GM13976 (cell line): ENCODE results near the gene COL4A2.

Experiments
- DNase-seq: peaks from one replicate; pipeline ENCODE4 v3.0.0; 2012; ENCODE audit warnings: low spot score
- CTCF ChIP-seq: IDR thresholded peaks from 2 replicates; pipeline ENCODE4 v1.5.1; 2012; ENCODE audit warnings: borderline replicate concordance, mild to moderate bottlenecking; ENCODE audit not compliant: insufficient read depth; ENCODE audit errors: extremely low read depth, missing control alignments, control extremely low read depth
- in situ Hi-C: fragments of 300-500 bp; cut with MboI; formaldehyde crosslinking; loops from one replicate; pipeline ENCODE4 v1.12.0; 2022; ENCODE audit warnings: low sequenced_read_pairs, mixed read lengths, inconsistent platforms; ENCODE audit not compliant: unreplicated experiment

The COL4A2 gene

GRCh38 chr13:110282316-110282841 lies 24.7 kb upstream of the COL4A2 start:
- no peak for DNase-seq
- in situ Hi-C loops = no loop called here
- TF ChIP-seq CTCF = no peak

- no peak for DNase-seq
- in situ Hi-C loops = no loop called here
- TF ChIP-seq CTCF = no peak
These were observed 23.2 kb upstream of the COL4A2 start for GRCh38 chr13:110283736-110284517.

GRCh38 chr13:110284779-110285484 lies 22.2 kb upstream of the COL4A2 start:
- DNase-seq = no peak
- TF ChIP-seq CTCF = no peak
- in situ Hi-C loops = no loop called here

- TF ChIP-seq CTCF = no peak
- in situ Hi-C loops = no loop called here
- no peak for DNase-seq
These were observed 20.9 kb upstream of the COL4A2 start for GRCh38 chr13:110285991-110286832.

DNA sequence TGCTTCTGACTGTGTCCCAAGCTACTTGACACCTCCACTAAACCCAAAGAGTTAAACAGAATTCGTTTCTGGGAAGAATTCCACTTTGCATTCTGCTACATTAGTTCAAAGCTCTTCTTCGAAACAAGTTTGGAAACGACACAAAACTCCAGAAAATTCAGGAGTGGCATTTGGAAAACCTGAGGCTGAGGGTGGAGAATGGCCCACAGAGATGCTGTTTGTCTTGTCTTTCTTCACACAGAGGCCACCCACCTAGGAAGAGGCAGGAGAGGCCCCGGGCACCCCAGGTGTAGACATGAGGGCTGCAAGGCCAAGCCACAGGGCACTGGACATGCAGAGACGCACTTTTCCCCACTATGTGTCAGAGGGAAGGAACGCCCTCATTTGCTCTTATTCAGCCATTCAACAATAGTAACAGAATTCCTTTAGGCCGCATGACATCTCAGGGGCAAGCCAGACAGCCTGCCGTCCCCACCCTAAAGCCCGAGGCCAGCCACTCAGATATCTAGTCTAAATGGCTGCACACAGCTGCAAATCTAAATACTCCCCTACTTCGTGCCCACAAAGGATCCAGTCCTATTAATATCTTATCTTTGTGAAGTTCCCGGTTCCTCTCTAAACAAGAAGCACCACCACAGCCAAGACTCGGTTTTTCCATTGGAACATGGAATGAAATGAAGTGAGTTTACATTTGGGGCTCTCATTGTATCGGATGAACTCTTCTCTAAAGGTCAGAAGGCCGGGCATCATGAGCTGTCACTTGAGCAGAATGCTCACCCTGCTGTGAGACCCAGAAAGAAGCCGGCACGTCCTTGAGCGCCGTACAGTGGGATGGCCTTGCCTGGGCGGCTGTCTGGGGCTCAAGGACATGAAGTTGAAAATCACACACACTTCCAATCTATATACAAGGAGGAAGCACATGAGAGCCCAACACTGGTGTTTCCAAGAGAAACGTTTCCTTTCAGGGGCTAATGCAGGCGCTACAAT lies 20.0 kb upstream of the COL4A2 start:
- TF ChIP-seq CTCF = no peak
- no peak for DNase-seq
- in situ Hi-C loops = no loop called here

GRCh38 chr13:110289174-110289573 lies 17.9 kb upstream of the COL4A2 start:
- DNase-seq = no peak
- in situ Hi-C loops = no loop called here
- no peak for TF ChIP-seq CTCF
